HepG2 (cell line): ENCODE data around the gene RAB33B. TPM values are rescaled to one million over a fixed set of nuclear protein-coding genes. Genes with fewer than 3 reads are reported as not detected.
A peak's percentile ranks its signal among the peaks of the same experiment; 100 is the strongest.

Source experiments
- ELF4 ChIP-seq: sonication (generic); formaldehyde crosslinking; IDR thresholded peaks from 2 replicates; pipeline ENCODE4 v1.5.0; 2020; ENCODE audit warnings: missing genetic modification reagents, mild to moderate bottlenecking, moderate library complexity, borderline replicate concordance
- ERF ChIP-seq: IDR thresholded peaks from 2 replicates; pipeline ENCODE4 v1.6.1; 2018; ENCODE audit warnings: missing biosample characterization, missing genetic modification reagents
- MXI1 ChIP-seq: IDR thresholded peaks from 3 replicates; pipeline ENCODE4 v1.6.1; 2012; ENCODE audit warnings: low read depth, low read length, inconsistent platforms, borderline replicate concordance
- RBM39 ChIP-seq: fragments of 200-400 bp; formaldehyde crosslinking; IDR thresholded peaks from one replicate; pipeline ENCODE4 v1.6.1; 2018; ENCODE audit warnings: antibody characterized with exemption, mild to moderate bottlenecking, low read depth, low read length; ENCODE audit not compliant: poor library complexity, severe bottlenecking
- RELA ChIP-seq: sonication (generic); formaldehyde crosslinking; IDR thresholded peaks from 2 replicates; pipeline ENCODE4 v1.4.0; 2020; ENCODE audit warnings: missing genetic modification reagents
- THYN1 ChIP-seq: sonication (generic); formaldehyde crosslinking; IDR thresholded peaks from 2 replicates; pipeline ENCODE4 v1.8.1; 2023; ENCODE audit warnings: low read depth, mild to moderate bottlenecking, moderate library complexity, missing genetic modification reagents, borderline replicate concordance
- ZNF224 ChIP-seq: sonication (generic); formaldehyde crosslinking; IDR thresholded peaks from 2 replicates; pipeline ENCODE4 v1.5.0; 2020; ENCODE audit warnings: mild to moderate bottlenecking, missing genetic modification reagents
- ZNF644 ChIP-seq: IDR thresholded peaks from 2 replicates; pipeline ENCODE4 v1.6.1; 2016; ENCODE audit warnings: low read depth
- ZNF776 ChIP-seq: sonication (generic); formaldehyde crosslinking; IDR thresholded peaks from 2 replicates; pipeline ENCODE4 v1.4.0; 2020; ENCODE audit warnings: mild to moderate bottlenecking, missing genetic modification reagents
- polyA plus RNA-seq, 8 experiments: library from polyadenylated mRNA; depleted of rRNA in 3 of 8; stranded (reverse) in 7 of 8; unstranded in 1 of 8; fragments of >200 nt; fragmentation: Illumina TruSeq in 4 of 8; extraction: Trizol in 4 of 8; gene quantifications; 2 replicates each; pipeline versions ENCODE4 v1.2.1 to v1.2.3, GENCODE V29; 2011 to 2016; ENCODE audit warnings: low read depth in 4 of 8, missing spikeins in 1 of 8, mixed read lengths in 1 of 8; ENCODE audit not compliant: insufficient read depth in 1 of 8
- total RNA-seq, 5 experiments: library from RNA; depleted of rRNA; stranded (reverse); fragments of >200 nt; fragmentation: Illumina TruSeq; extraction: Trizol; gene quantifications; 2 replicates each; pipeline ENCODE4 v1.2.3, GENCODE V29; 2016; ENCODE audit warnings: low read depth in 1 of 5
- TF ChIP-seq, protein P1 (sequence below): sonication (generic); formaldehyde crosslinking; IDR thresholded peaks from 2 replicates; pipeline ENCODE4 v1.4.0; 2020; ENCODE audit warnings: missing genetic modification reagents
- TF ChIP-seq, protein P2 (sequence below): IDR thresholded peaks from 2 replicates; pipeline ENCODE4 v1.6.1; 2016
- TF ChIP-seq, protein P3 (sequence below): sonication (generic); formaldehyde crosslinking; IDR thresholded peaks from 2 replicates; pipeline ENCODE4 v1.5.0; 2020; ENCODE audit warnings: mild to moderate bottlenecking, missing genetic modification reagents, borderline replicate concordance
- TF ChIP-seq, protein P4 (sequence below): sonication (generic); formaldehyde crosslinking; IDR thresholded peaks from 2 replicates; pipeline ENCODE4 v1.5.0; 2020; ENCODE audit warnings: missing genetic modification reagents, mild to moderate bottlenecking, borderline replicate concordance
- TF ChIP-seq, protein P5 (sequence below): IDR thresholded peaks from 2 replicates; pipeline ENCODE4 v1.6.1; 2016; ENCODE audit warnings: mild to moderate bottlenecking

The RAB33B gene
- total and polyA plus RNA-seq, 2 of the 13 experiments (the other 11 are each of a cell fraction or from before 2014, with no cell fraction given) = 7.6 to 8.1 TPM

DNA sequence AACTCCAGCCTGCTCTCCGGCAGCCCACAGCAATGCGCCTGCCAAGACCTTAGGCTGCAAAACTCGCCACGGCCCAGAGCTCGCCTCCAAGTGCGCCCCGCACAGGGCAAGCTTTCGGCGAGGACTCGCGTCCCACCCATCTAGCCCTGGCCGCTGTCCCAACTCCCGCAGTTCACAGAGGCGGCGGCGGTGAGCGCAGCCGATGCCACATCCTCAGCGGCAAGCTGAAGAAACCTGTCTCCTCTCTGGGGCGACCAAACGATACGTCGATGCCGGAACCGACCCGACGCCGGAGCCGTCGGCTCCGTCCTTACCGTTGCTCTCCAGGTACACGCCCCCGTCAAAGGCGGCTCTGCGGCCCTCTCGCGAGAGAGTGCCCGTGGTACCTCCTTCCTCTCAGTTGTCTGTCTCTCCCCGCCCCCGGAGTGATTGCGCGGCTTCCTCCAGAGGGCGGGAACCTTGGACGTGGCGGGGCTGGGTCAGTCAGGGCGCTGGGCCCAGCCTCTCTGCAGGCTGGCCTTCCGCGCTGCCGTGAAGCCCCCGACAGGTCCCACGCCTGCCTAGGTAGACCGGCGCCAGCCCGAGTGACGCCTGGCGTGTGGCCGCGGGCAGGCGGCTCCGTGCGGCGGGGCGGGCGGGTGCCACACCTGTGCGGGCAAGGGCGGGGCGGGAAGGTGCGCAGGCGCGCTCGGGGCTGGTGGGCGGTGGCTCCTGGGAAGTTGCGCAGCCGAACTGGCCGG, 380 bp upstream of the RAB33B start (continued):
- TF ChIP-seq, protein P1, sequence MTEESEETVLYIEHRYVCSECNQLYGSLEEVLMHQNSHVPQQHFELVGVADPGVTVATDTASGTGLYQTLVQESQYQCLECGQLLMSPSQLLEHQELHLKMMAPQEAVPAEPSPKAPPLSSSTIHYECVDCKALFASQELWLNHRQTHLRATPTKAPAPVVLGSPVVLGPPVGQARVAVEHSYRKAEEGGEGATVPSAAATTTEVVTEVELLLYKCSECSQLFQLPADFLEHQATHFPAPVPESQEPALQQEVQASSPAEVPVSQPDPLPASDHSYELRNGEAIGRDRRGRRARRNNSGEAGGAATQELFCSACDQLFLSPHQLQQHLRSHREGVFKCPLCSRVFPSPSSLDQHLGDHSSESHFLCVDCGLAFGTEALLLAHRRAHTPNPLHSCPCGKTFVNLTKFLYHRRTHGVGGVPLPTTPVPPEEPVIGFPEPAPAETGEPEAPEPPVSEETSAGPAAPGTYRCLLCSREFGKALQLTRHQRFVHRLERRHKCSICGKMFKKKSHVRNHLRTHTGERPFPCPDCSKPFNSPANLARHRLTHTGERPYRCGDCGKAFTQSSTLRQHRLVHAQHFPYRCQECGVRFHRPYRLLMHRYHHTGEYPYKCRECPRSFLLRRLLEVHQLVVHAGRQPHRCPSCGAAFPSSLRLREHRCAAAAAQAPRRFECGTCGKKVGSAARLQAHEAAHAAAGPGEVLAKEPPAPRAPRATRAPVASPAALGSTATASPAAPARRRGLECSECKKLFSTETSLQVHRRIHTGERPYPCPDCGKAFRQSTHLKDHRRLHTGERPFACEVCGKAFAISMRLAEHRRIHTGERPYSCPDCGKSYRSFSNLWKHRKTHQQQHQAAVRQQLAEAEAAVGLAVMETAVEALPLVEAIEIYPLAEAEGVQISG (CRISPR knock-in tag) = peak; percentile 65
- TF ChIP-seq, protein P2, sequence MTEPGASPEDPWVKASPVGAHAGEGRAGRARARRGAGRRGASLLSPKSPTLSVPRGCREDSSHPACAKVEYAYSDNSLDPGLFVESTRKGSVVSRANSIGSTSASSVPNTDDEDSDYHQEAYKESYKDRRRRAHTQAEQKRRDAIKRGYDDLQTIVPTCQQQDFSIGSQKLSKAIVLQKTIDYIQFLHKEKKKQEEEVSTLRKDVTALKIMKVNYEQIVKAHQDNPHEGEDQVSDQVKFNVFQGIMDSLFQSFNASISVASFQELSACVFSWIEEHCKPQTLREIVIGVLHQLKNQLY = 0 out of 2 replicates have a peak, but pooled peaks have one; percentile 10
- peak; percentile 71; the same call in 2 of the 3 replicates for TF ChIP-seq MXI1
- TF ChIP-seq, protein P3, sequence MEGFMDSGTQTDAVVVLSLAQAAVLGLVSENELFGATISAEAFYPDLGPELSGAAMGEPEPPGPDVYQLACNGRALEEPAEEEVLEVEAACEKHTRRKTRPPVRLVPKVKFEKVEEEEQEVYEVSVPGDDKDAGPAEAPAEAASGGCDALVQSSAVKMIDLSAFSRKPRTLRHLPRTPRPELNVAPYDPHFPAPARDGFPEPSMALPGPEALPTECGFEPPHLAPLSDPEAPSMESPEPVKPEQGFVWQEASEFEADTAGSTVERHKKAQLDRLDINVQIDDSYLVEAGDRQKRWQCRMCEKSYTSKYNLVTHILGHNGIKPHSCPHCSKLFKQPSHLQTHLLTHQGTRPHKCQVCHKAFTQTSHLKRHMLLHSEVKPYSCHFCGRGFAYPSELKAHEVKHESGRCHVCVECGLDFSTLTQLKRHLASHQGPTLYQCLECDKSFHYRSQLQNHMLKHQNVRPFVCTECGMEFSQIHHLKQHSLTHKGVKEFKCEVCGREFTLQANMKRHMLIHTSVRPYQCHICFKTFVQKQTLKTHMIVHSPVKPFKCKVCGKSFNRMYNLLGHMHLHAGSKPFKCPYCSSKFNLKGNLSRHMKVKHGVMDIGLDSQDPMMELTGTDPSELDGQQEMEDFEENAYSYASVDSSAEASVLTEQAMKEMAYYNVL (CRISPR knock-in tag) = peak; percentile 65; the same call in 1 of the 2 replicates
- TF ChIP-seq, protein P4, sequence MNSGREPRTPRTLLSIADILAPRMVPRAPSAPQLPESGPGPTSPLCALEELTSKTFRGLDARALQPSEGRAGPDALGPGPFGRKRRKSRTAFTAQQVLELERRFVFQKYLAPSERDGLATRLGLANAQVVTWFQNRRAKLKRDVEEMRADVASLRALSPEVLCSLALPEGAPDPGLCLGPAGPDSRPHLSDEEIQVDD (CRISPR knock-in tag) = peak; percentile 34
- TF ChIP-seq ZNF224 (CRISPR knock-in tag) = no peak
- no peak for TF ChIP-seq RBM39
- TF ChIP-seq, protein P5, sequence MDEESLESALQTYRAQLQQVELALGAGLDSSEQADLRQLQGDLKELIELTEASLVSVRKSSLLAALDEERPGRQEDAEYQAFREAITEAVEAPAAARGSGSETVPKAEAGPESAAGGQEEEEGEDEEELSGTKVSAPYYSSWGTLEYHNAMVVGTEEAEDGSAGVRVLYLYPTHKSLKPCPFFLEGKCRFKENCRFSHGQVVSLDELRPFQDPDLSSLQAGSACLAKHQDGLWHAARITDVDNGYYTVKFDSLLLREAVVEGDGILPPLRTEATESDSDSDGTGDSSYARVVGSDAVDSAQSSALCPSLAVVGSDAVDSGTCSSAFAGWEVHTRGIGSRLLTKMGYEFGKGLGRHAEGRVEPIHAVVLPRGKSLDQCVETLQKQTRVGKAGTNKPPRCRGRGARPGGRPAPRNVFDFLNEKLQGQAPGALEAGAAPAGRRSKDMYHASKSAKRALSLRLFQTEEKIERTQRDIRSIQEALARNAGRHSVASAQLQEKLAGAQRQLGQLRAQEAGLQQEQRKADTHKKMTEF (CRISPR knock-in tag) = peak; percentile 88
- peak; percentile 33; the same call in 1 of the 2 replicates for TF ChIP-seq ZNF776 (CRISPR knock-in tag)
- TF ChIP-seq ELF4 (CRISPR knock-in tag) = no peak
- no peak for TF ChIP-seq THYN1 (CRISPR knock-in tag)
- TF ChIP-seq ZNF644 (CRISPR knock-in tag) = no peak
- peak; percentile 37 for TF ChIP-seq ERF (CRISPR knock-in tag)
- no peak for TF ChIP-seq RELA
